ENCODE results near the gene WFDC1. TPM values are rescaled to one million over a fixed set of nuclear protein-coding genes. Genes with fewer than 3 reads are reported as not detected.

WFDC1 gene
- total and polyA plus RNA-seq, 2 donors (not counting 3 experiments of a cell fraction or from before 2014, with no cell fraction given): not detected

DNA sequence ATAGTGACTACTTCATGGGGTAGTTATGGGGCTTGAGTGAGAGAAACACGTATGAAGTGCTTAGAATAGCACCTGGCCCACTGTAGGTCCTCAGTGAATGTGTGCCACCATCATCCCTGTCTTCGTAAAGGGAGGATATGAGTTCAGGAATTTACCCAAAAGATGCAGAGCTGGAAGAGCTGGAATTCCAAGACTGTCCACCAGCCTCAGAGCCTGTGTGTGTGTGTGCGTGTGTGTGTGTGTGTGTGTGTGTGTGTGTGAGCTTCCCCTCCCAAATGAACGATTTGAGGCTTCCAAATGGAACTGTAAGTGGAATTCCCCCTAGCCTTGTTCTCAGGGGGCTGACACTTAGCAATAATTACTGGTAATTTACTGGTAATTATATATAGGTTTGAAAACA lies 27.3 kb downstream of the WFDC1 start:
- POLR2A ChIA-PET: interaction anchor here (0.6 kb wide), 1 partner anchor 21 kb away, joined by 3 read pairs; no protein-coding TSS in a partner anchor
- CTCF ChIA-PET: no interaction called here
- FAIRE-seq (no peak), DNase-seq (ENCODE audit: low read depth, low spot score) (no peak)
- Histone ChIP-seq H3K4me2 (ENCODE audit: insufficient read depth, low read length) (no peak overlapping the region), H2AFZ (ENCODE audit: low read depth, low read length) (no peak overlapping the region), H3K27ac (ENCODE audit: insufficient read depth, low read depth, low read length) (no peak overlapping the region), H3K79me2 (ENCODE audit: control insufficient read depth, insufficient read depth, low read length) (no peaks in the 10 kb centered on the region), H4K20me1 (replicated peaks; ENCODE audit: control insufficient read depth, extremely low read depth, insufficient read depth, low read length) (no peaks in the 10 kb centered on the region), H3K9ac (replicated peaks; ENCODE audit: extremely low read depth, insufficient read depth, low read length) (no peak overlapping the region), H3K4me1 (ENCODE audit: control insufficient read depth, extremely low read depth, insufficient read depth, low read length) (no peaks in the 10 kb centered on the region), H3K9me3 (replicated peaks; ENCODE audit: control insufficient read depth, insufficient read depth, low read length) (no peaks in the 10 kb centered on the region), H3K4me3 (replicated peaks in 1 of 3; ENCODE audit: insufficient read depth in 1 of 3, low read depth in 1 of 3, low read length in 3 of 3) (no peak overlapping the region), H3K36me3 (ENCODE audit: control insufficient read depth in 2 of 2, extremely low read depth in 1 of 2, insufficient read depth in 2 of 2, low read length in 2 of 2) (no peaks in the 10 kb centered on the region), H3K9me1 (replicated peaks; ENCODE audit: control insufficient read depth, extremely low read depth, insufficient read depth, low read length) (no peaks in the 10 kb centered on the region), H3K27me3 (ENCODE audit: control insufficient read depth in 2 of 2, insufficient read depth in 2 of 2, low read length in 2 of 2) (no peaks in the 10 kb centered on the region)
- TF ChIP-seq POLR2AphosphoS5 (IDR thresholded peaks at IDR 0.05; ENCODE audit: insufficient read depth, low read depth, low read length): no peak
- TF ChIP-seq EZH2 (IDR thresholded peaks at IDR 0.05; ENCODE audit: borderline replicate concordance, low read depth, low read length, severe bottlenecking): no peak
- TF ChIP-seq, protein P1, sequence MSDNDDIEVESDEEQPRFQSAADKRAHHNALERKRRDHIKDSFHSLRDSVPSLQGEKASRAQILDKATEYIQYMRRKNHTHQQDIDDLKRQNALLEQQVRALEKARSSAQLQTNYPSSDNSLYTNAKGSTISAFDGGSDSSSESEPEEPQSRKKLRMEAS (IDR thresholded peaks at IDR 0.05; ENCODE audit: insufficient read depth, insufficient read length): no peak
- BruUV-seq (replicated peaks): no TSS peak
- intact Hi-C loops (cut with micrococcal nuclease) (no loop called here), dilution Hi-C loops (cut with MboI; ENCODE audit: extremely low pct_ligation_motif_present, low sequenced_read_pairs) (no loop called here)

- DNase-seq (ENCODE audit: low read depth, low spot score) (no peak), FAIRE-seq (no peak)
- TF ChIP-seq POLR2A (IDR thresholded peaks at IDR 0.05; ENCODE audit: low read depth, low read length) (no peak), POLR2AphosphoS5 (IDR thresholded peaks at IDR 0.05; ENCODE audit: insufficient read depth, low read depth, low read length) (no peak), FOS (IDR thresholded peaks at IDR 0.05; ENCODE audit: borderline replicate concordance, insufficient read depth, low read length) (no peak), JUN (IDR thresholded peaks at IDR 0.05; ENCODE audit: borderline replicate concordance, insufficient read depth, insufficient read length, low read depth) (no peak), MYC (IDR thresholded peaks at IDR 0.05; ENCODE audit: low read depth, low read length) (no peak), EZH2 (IDR thresholded peaks at IDR 0.05; ENCODE audit: borderline replicate concordance, low read depth, low read length, severe bottlenecking) (no peak), GATA2 (IDR thresholded peaks at IDR 0.05; ENCODE audit: insufficient read depth, insufficient read length, low read depth, low read length) (no peak)
- TF ChIP-seq, protein P1 (IDR thresholded peaks at IDR 0.05; ENCODE audit: insufficient read depth, insufficient read length): no peak
- TF ChIP-seq, protein P2, sequence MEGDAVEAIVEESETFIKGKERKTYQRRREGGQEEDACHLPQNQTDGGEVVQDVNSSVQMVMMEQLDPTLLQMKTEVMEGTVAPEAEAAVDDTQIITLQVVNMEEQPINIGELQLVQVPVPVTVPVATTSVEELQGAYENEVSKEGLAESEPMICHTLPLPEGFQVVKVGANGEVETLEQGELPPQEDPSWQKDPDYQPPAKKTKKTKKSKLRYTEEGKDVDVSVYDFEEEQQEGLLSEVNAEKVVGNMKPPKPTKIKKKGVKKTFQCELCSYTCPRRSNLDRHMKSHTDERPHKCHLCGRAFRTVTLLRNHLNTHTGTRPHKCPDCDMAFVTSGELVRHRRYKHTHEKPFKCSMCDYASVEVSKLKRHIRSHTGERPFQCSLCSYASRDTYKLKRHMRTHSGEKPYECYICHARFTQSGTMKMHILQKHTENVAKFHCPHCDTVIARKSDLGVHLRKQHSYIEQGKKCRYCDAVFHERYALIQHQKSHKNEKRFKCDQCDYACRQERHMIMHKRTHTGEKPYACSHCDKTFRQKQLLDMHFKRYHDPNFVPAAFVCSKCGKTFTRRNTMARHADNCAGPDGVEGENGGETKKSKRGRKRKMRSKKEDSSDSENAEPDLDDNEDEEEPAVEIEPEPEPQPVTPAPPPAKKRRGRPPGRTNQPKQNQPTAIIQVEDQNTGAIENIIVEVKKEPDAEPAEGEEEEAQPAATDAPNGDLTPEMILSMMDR (IDR thresholded peaks at IDR 0.05; ENCODE audit: extremely low read depth in 1 of 2, insufficient read depth in 1 of 2, low read depth in 1 of 2, low read length in 2 of 2): no peak
- no peaks in the 10 kb centered on the region for H3K27me3 ChIP-seq (ENCODE audit: control insufficient read depth in 2 of 2, insufficient read depth in 2 of 2, low read length in 2 of 2)
- H2AFZ ChIP-seq (ENCODE audit: low read depth, low read length): no peak overlapping the region
- no peaks in the 10 kb centered on the region for H3K9me1 ChIP-seq (replicated peaks; ENCODE audit: control insufficient read depth, extremely low read depth, insufficient read depth, low read length)
- H3K4me2 ChIP-seq (ENCODE audit: insufficient read depth, low read length): no peak overlapping the region
- no peaks in the 10 kb centered on the region for H3K79me2 ChIP-seq (ENCODE audit: control insufficient read depth, insufficient read depth, low read length)
- no peak overlapping the region for H3K4me3 ChIP-seq (replicated peaks in 1 of 3; ENCODE audit: insufficient read depth in 1 of 3, low read depth in 1 of 3, low read length in 3 of 3)
- H3K36me3 ChIP-seq (ENCODE audit: control insufficient read depth in 2 of 2, extremely low read depth in 1 of 2, insufficient read depth in 2 of 2, low read length in 2 of 2): no peaks in the 10 kb centered on the region
- no peaks in the 10 kb centered on the region for H3K4me1 ChIP-seq (ENCODE audit: control insufficient read depth, extremely low read depth, insufficient read depth, low read length)
- no peaks in the 10 kb centered on the region for H4K20me1 ChIP-seq (replicated peaks; ENCODE audit: control insufficient read depth, extremely low read depth, insufficient read depth, low read length)
- no TSS peak for BruUV-seq (replicated peaks)
- POLR2A ChIA-PET: no interaction called here
- H3K9me3 ChIP-seq (replicated peaks; ENCODE audit: control insufficient read depth, insufficient read depth, low read length): no peaks in the 10 kb centered on the region
- dilution Hi-C loops (cut with MboI; ENCODE audit: extremely low pct_ligation_motif_present, low sequenced_read_pairs): no loop called here
- intact Hi-C loops (cut with micrococcal nuclease): no loop called here
- H3K9ac ChIP-seq (replicated peaks; ENCODE audit: extremely low read depth, insufficient read depth, low read length): no peak overlapping the region
- H3K27ac ChIP-seq (ENCODE audit: insufficient read depth, low read depth, low read length): no peak overlapping the region
- CTCF ChIA-PET: no interaction called here
These were observed 28.1 kb downstream of the WFDC1 start for GRCh38 chr16:84322749-84323148.
